ENCODE results near the gene IL4R.
A peak's percentile ranks its signal among the peaks of the same experiment; 100 is the strongest.

Gene IL4R

DNA sequence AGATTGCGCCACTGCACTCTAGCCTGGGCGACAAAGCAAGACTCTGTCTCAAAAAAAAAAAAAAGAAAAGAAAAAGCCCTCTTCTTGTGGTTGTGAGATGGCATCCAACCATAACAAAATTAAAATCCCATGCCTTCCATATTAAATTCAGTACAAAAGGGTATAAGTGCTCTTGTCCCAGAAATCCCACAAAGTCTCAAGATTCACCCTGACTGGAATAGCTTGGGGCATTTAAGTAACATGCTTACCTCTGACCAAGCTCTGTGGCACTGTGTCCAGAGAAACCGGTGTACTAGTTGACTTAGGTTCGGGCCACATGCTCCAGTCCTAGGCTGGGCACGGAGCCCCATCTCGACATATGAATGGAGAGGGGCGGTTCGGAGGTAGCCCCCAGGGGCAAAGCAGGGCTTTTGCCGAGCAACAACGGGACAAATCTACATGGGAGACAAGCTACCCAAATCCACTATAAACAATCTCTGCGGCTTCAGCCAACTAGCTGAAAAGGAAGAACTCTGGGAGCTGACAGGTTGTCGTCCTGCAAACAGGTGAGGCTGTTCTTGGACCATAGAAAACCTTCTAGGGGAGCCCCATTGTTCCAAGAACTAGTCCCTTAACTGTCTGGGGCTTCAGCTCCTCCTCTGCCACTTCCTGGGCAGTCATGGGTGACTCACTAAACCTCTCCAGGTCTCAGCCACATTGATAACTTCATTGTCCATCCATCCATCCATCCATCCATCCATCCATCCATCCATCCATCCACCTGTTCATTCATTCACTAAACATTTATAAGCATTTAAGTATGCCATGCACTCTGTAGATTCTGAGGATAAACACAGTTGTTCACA lies 10.3 kb upstream of the IL4R start:
- Histone ChIP-seq H3K4me3 (ENCODE audit: low read depth in 1 of 2, low read length in 2 of 2) (no peak overlapping the region), H3K36me3 (ENCODE audit: control insufficient read depth in 1 of 2, insufficient read depth in 2 of 2, low read length in 2 of 2) (no peaks in the 10 kb centered on the region), H3K4me1 (ENCODE audit: control insufficient read depth in 1 of 2, insufficient read depth in 2 of 2, low read length in 2 of 2) (no peaks in the 10 kb centered on the region), H3K27me3 (ENCODE audit: control insufficient read depth in 1 of 2, insufficient read depth in 2 of 2, low read length in 2 of 2) (no peaks in the 10 kb centered on the region), H3K9me3 (ENCODE audit: control insufficient read depth in 1 of 2, low read length in 2 of 2) (no peaks in the 10 kb centered on the region), H3K9ac (ENCODE audit: low read depth in 1 of 2, low read length in 2 of 2) (no peak overlapping the region), H3K27ac (ENCODE audit: low read depth, low read length) (no peak overlapping the region)

DNA sequence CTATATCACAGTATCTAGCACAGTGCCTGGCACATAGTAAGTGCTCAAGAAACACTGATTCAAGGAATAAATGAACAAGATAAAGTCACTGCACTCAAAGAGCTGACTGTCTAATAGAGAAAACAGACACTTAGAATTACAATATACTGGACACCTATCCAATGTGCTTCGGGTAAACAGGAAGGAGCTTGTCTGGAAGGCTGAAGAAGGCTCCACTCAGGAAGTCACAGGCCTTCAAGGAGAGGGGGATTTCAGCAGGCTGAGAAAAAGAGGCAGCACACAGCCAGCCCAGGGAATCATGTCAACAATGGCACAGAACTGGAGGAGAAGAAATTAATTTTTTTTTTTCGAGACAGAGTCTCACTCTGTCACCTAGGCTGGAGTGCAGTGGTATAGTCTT lies 9.7 kb upstream of the IL4R start:
- H3K36me3 ChIP-seq (ENCODE audit: control insufficient read depth in 1 of 2, insufficient read depth in 2 of 2, low read length in 2 of 2), result no peaks in the 10 kb centered on the region
- H3K4me1 ChIP-seq (ENCODE audit: control insufficient read depth in 1 of 2, insufficient read depth in 2 of 2, low read length in 2 of 2), result no peaks in the 10 kb centered on the region
- H3K9ac ChIP-seq (ENCODE audit: low read depth in 1 of 2, low read length in 2 of 2), result no peak overlapping the region
- no peaks in the 10 kb centered on the region for H3K9me3 ChIP-seq (ENCODE audit: control insufficient read depth in 1 of 2, low read length in 2 of 2)
- H3K4me3 ChIP-seq (ENCODE audit: low read depth in 1 of 2, low read length in 2 of 2), result no peak overlapping the region
- no peak overlapping the region for H3K27ac ChIP-seq (ENCODE audit: low read depth, low read length)
- H3K27me3 ChIP-seq (ENCODE audit: control insufficient read depth in 1 of 2, insufficient read depth in 2 of 2, low read length in 2 of 2), result no peaks in the 10 kb centered on the region

DNA sequence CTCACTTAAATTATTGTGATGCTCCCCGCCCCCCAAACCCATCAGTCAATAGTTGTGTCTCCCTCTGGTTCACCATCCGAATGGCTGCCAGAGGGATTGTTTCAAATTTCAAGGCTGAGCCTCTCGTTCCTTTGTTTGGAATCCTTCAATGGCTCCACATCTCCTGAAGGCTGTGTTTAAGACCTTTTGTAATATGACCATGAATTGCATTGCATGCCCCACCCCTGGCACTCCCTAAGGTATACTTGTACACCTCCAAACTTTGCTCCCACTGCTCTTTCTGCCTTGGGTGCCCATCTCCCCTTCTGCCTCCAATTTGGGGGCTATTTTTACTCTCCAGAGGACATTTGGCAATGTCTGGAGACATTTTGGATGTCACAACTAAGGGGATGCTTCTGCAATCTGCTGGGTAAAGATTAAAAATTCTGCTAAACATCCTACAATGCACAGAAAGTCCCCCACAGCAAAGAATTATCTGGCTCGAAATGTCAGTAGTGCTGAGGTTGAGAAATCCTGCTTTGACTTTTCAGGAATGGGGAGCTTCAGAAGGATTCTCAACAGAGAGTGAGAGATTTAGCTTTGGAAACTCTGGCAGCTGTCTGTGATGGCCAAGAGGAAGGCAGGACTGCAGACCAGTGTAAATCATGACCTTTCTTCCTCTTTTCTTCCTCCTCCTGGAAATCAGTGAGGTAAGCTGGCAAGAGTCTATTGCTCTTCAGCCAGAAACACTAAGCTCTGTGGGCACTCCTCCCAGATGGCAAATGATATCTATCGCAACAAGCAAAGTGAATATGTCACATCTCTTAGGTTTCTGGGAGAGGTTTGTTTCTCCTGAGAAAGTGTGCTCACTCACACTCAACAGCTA lies 8.7 kb upstream of the IL4R start:
- no peak overlapping the region for H3K27ac ChIP-seq (ENCODE audit: low read depth, low read length)
- no peaks in the 10 kb centered on the region for H3K9me3 ChIP-seq (ENCODE audit: control insufficient read depth in 1 of 2, low read length in 2 of 2)
- H3K36me3 ChIP-seq (ENCODE audit: control insufficient read depth in 1 of 2, insufficient read depth in 2 of 2, low read length in 2 of 2), result no peaks in the 10 kb centered on the region
- no peak overlapping the region for H3K4me3 ChIP-seq (ENCODE audit: low read depth in 1 of 2, low read length in 2 of 2)
- H3K9ac ChIP-seq (ENCODE audit: low read depth in 1 of 2, low read length in 2 of 2), result no peak overlapping the region
- no peaks in the 10 kb centered on the region for H3K27me3 ChIP-seq (ENCODE audit: control insufficient read depth in 1 of 2, insufficient read depth in 2 of 2, low read length in 2 of 2)
- H3K4me1 ChIP-seq (ENCODE audit: control insufficient read depth in 1 of 2, insufficient read depth in 2 of 2, low read length in 2 of 2), result no peaks in the 10 kb centered on the region

DNA sequence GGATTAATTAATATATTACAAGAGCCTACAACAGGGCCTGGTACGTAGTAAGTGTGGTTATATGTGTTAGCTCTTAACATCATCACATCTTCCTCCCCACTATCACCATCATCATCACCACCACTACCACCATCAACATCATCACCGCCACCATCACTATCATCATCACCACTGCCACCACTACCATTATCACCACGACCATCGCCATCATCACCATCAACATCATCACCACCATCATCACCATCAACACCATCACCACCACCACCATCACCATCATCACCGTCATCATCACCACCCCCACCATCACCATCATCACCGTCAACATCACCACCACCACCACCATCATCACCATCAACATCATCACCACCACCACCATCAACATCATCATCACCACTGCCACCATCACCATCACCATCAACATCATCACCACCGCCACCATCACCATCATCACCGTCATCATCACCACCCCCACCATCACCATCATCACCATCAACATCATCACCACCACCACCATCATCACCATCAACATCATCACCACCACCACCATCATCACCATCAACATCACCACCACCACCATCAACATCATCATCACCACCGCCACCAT lies 7.8 kb upstream of the IL4R start:
- no peak overlapping the region for H3K9ac ChIP-seq (ENCODE audit: low read depth in 1 of 2, low read length in 2 of 2)
- no peak overlapping the region for H3K27ac ChIP-seq (ENCODE audit: low read depth, low read length)
- H3K27me3 ChIP-seq (ENCODE audit: control insufficient read depth in 1 of 2, insufficient read depth in 2 of 2, low read length in 2 of 2), result no peaks in the 10 kb centered on the region
- H3K4me1 ChIP-seq (ENCODE audit: control insufficient read depth in 1 of 2, insufficient read depth in 2 of 2, low read length in 2 of 2), result peaks cover 0 to 3% of the 10 kb centered on the region in 2 donors
- H3K4me3 ChIP-seq (ENCODE audit: low read depth in 1 of 2, low read length in 2 of 2), result no peak overlapping the region
- H3K36me3 ChIP-seq (ENCODE audit: control insufficient read depth in 1 of 2, insufficient read depth in 2 of 2, low read length in 2 of 2), result no peaks in the 10 kb centered on the region
- H3K9me3 ChIP-seq (ENCODE audit: control insufficient read depth in 1 of 2, low read length in 2 of 2), result no peaks in the 10 kb centered on the region

DNA sequence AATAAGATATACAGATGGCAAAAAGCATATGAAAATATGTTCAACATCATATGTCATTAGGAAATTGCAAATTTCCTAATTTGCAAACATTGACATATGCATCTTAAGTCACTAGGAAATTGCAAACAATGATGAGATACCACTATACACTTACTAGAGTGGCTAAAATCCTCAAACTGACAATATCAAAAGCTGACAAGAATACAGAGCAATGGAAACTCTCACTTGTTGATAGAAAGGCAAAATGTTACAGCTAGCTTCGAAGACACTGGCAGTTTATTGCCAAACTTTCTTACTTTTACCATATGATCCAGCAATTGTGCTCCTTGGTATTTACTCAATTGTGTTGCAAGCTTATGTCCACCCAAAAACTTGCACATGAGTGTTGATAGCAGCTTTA lies 5.0 kb upstream of the IL4R start:
- Histone ChIP-seq H3K9me3 (ENCODE audit: control insufficient read depth in 1 of 2, low read length in 2 of 2) (no peaks in the 10 kb centered on the region), H3K36me3 (ENCODE audit: control insufficient read depth in 1 of 2, insufficient read depth in 2 of 2, low read length in 2 of 2) (no peaks in the 10 kb centered on the region), H3K9ac (ENCODE audit: low read depth in 1 of 2, low read length in 2 of 2) (no peak overlapping the region), H3K4me3 (ENCODE audit: low read depth in 1 of 2, low read length in 2 of 2) (no peak overlapping the region), H3K4me1 (ENCODE audit: control insufficient read depth in 1 of 2, insufficient read depth in 2 of 2, low read length in 2 of 2) (peaks cover 4 to 12% of the 10 kb centered on the region in 2 donors), H3K27ac (ENCODE audit: low read depth, low read length) (no peak overlapping the region), H3K27me3 (ENCODE audit: control insufficient read depth in 1 of 2, insufficient read depth in 2 of 2, low read length in 2 of 2) (no peaks in the 10 kb centered on the region)

DNA sequence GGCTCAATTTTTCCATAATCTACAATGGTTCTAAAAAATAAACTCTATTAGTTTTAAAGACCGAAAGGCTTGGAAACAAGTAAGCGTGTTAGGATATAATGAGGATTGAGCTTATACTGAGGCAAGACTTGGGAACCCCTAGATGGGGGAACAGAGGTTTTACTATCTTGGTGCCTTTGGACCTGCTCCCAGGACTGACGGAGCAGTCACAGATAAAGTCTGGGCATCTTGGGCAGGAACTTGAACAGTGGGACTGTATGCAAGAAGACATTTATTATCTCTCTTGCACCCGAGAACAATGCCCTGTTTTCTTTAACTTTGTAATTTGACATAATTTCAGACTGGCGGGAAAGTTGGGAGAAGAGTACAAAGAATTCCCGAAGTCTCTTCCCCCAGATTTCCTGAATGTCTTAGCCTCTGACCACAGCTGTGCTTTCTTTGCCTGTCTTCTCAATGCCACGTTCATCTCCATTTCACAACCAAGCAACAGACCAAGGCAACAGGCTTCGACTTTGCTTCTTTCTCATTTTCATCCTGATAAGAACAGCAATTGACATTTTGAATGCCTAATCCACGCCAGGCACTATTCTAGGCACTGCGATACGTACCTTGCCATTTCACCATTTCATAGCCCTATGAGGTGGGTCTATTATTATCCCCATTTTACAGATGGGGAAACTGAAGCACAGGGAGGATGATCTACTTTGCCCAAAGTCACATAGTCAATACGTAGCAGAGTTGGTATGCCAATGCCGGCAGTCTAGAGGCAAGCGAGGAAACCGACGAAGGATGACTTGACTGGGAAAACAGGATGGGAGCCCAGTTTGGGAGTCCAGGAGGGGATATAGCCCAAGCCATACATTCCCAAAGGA lies 3.0 kb upstream of the IL4R start:
- Histone ChIP-seq H3K9me3 (ENCODE audit: control insufficient read depth in 1 of 2, low read length in 2 of 2) (no peaks in the 10 kb centered on the region), H3K4me3 (ENCODE audit: low read depth in 1 of 2, low read length in 2 of 2) (no peak overlapping the region), H3K27me3 (ENCODE audit: control insufficient read depth in 1 of 2, insufficient read depth in 2 of 2, low read length in 2 of 2) (no peaks in the 10 kb centered on the region), H3K27ac (ENCODE audit: low read depth, low read length) (no peak overlapping the region), H3K36me3 (ENCODE audit: control insufficient read depth in 1 of 2, insufficient read depth in 2 of 2, low read length in 2 of 2) (no peaks in the 10 kb centered on the region), H3K9ac (ENCODE audit: low read depth in 1 of 2, low read length in 2 of 2) (no peak overlapping the region), H3K4me1 (ENCODE audit: control insufficient read depth in 1 of 2, insufficient read depth in 2 of 2, low read length in 2 of 2) (peaks cover 14 to 22% of the 10 kb centered on the region in 2 donors)

DNA sequence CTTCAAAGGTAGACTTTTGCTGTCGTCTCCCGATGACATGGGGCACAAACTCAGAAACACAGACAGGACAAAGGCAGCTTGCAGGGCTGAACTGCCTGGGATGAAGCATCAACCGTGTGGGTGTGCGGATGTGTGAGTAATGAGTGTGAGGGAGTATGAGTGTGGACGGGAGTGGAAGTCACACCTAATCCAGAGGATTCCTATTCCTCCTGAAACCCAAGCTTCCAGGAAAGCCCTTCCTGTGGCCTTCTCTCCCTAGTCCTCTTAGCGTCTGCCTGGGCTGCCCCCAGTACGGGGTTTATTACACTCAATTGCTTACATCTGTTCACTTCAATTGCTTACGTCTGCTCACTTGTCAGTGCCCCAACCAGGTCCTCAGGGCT lies 2.3 kb upstream of the IL4R start:
- no peak overlapping the region for H3K4me3 ChIP-seq (ENCODE audit: low read depth in 1 of 2, low read length in 2 of 2)
- H3K4me1 ChIP-seq (ENCODE audit: control insufficient read depth in 1 of 2, insufficient read depth in 2 of 2, low read length in 2 of 2), result peaks cover 20 to 26% of the 10 kb centered on the region in 2 donors
- no peaks in the 10 kb centered on the region for H3K9me3 ChIP-seq (ENCODE audit: control insufficient read depth in 1 of 2, low read length in 2 of 2)
- H3K36me3 ChIP-seq (ENCODE audit: control insufficient read depth in 1 of 2, insufficient read depth in 2 of 2, low read length in 2 of 2), result no peaks in the 10 kb centered on the region
- H3K27ac ChIP-seq (ENCODE audit: low read depth, low read length), result no peak overlapping the region
- H3K27me3 ChIP-seq (ENCODE audit: control insufficient read depth in 1 of 2, insufficient read depth in 2 of 2, low read length in 2 of 2), result no peaks in the 10 kb centered on the region
- no peak overlapping the region for H3K9ac ChIP-seq (ENCODE audit: low read depth in 1 of 2, low read length in 2 of 2)

DNA sequence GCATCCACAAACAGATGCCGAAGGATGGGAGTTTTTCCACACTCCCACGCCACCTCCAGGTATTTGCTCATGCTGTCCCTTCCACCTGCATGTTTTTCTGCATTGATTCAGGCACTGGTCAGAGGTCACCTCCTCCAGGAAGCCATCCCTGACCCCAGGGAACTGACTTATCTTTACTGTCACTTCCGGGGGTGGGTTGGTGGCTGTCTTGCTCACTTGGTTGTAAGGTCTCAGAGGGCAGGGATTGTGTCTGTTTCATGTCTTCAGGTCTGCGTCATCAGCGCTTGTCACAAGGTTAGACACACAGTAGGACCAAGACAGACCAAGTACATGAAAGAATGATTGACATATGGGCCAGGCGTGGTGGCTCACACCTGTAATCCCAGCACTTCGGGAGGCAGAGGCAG lies 1.9 kb upstream of the IL4R start:
- Histone ChIP-seq H3K36me3 (ENCODE audit: control insufficient read depth in 1 of 2, insufficient read depth in 2 of 2, low read length in 2 of 2) (no peaks in the 10 kb centered on the region), H3K27ac (ENCODE audit: low read depth, low read length) (no peak overlapping the region), H3K9me3 (ENCODE audit: control insufficient read depth in 1 of 2, low read length in 2 of 2) (no peaks in the 10 kb centered on the region), H3K27me3 (ENCODE audit: control insufficient read depth in 1 of 2, insufficient read depth in 2 of 2, low read length in 2 of 2) (no peaks in the 10 kb centered on the region), H3K4me1 (ENCODE audit: control insufficient read depth in 1 of 2, insufficient read depth in 2 of 2, low read length in 2 of 2) (peaks cover 23 to 30% of the 10 kb centered on the region in 2 donors), H3K4me3 (ENCODE audit: low read depth in 1 of 2, low read length in 2 of 2) (no peak overlapping the region), H3K9ac (ENCODE audit: low read depth in 1 of 2, low read length in 2 of 2) (no peak overlapping the region)

DNA sequence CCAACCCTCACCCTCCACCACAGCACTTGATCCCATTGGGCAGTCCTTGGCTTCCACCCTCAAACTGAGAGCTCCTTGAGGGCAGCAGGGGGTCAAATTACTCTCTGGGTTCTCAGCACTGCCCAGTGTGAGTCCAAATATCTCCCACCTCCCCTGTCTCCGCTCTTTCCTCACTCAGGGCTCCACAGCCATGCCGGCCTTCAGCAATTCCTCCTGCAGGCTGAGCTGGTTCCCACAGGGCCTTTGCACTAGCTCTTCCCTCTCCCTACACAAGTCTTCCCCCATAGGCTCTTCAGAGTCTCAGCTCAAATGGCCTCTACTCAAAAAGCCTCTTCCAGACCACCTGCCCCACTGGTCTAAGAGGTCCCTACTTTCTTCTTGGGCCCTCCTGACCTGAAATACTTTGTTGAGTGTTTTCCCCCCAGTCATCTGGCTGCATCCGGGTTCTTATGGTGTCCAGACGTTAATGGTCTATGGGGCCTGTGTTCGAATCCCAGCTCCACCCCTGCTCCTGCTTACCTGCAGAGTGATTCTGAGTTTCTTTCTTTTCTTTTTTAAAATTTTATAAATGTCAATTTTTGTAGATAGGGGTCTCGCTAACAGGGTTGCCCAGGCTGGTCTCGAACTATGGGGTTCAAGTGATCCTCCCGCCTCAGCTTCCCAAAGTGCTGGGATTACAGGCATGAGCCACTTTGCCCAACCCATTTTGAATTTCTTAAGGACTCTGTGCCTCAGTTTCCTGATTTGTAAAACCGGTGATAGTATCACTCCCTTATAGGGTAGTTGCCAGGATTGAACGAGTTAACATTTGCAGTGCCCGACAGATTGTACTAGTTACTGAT lies 973 bp upstream of the IL4R start:
- no peaks in the 10 kb centered on the region for H3K27me3 ChIP-seq (ENCODE audit: control insufficient read depth in 1 of 2, insufficient read depth in 2 of 2, low read length in 2 of 2)
- peaks cover 23 to 35% of the 10 kb centered on the region in 2 donors for H3K4me1 ChIP-seq (ENCODE audit: control insufficient read depth in 1 of 2, insufficient read depth in 2 of 2, low read length in 2 of 2)
- H3K27ac ChIP-seq (ENCODE audit: low read depth, low read length), result peak overlapping the region; percentile 95
- H3K36me3 ChIP-seq (ENCODE audit: control insufficient read depth in 1 of 2, insufficient read depth in 2 of 2, low read length in 2 of 2), result no peaks in the 10 kb centered on the region
- H3K9ac ChIP-seq (ENCODE audit: low read depth in 1 of 2, low read length in 2 of 2), result peak overlapping the region; percentile 55 to 95
- H3K9me3 ChIP-seq (ENCODE audit: control insufficient read depth in 1 of 2, low read length in 2 of 2), result no peaks in the 10 kb centered on the region
- peak overlapping the region; percentile 86 to 92 for H3K4me3 ChIP-seq (ENCODE audit: low read depth in 1 of 2, low read length in 2 of 2)

Measured in duodenal mucosa (tissue), 2 donors.